ENCODE data around the gene PAK1.
A peak's percentile ranks its signal among the peaks of the same experiment; 100 is the strongest.

PAK1 gene

GRCh38 chr11:77361184-77361583, 112.7 kb downstream of the PAK1 start:
- peak; percentile 30 for FAIRE-seq

GRCh38 chr11:77359481-77359880, 114.4 kb downstream of the PAK1 start:
- no peak for FAIRE-seq

- no peak for FAIRE-seq
These were observed 120.8 kb downstream of the PAK1 start for GRCh38 chr11:77353131-77353530.

- no peak for FAIRE-seq
These were observed 122.5 kb downstream of the PAK1 start for GRCh38 chr11:77351281-77351886.

- FAIRE-seq, result no peak
These were observed 125.9 kb downstream of the PAK1 start for GRCh38 chr11:77347948-77348347.

- FAIRE-seq, result no peak
These were observed 126.8 kb downstream of the PAK1 start for GRCh38 chr11:77346906-77347603.

GRCh38 chr11:77345621-77346020, 128.3 kb downstream of the PAK1 start:
- FAIRE-seq, result no peak

- no peak for FAIRE-seq
These were observed 133.4 kb downstream of the PAK1 start for GRCh38 chr11:77340501-77340900.

- FAIRE-seq, result no peak
These were observed 141.6 kb downstream of the PAK1 start for GRCh38 chr11:77332259-77332658.

- no peak for FAIRE-seq
These were observed 148.7 kb downstream of the PAK1 start for GRCh38 chr11:77325159-77325558.

- no peak for FAIRE-seq
These were observed 149.4 kb downstream of the PAK1 start for GRCh38 chr11:77324508-77324907.

- no peak for FAIRE-seq
These were observed 150.8 kb downstream of the PAK1 start for GRCh38 chr11:77322926-77323590.

- FAIRE-seq, result no peak
These were observed 151.4 kb downstream of the PAK1 start for GRCh38 chr11:77322506-77322905.

- FAIRE-seq, result no peak
These were observed 153.5 kb downstream of the PAK1 start for GRCh38 chr11:77320351-77320750.

GRCh38 chr11:77318600-77318999, 155.3 kb downstream of the PAK1 start:
- no peak for FAIRE-seq

- FAIRE-seq, result no peak
These were observed 157.1 kb downstream of the PAK1 start for GRCh38 chr11:77316733-77317342.

- no peak for FAIRE-seq
These were observed 161.8 kb downstream of the PAK1 start for GRCh38 chr11:77312107-77312506.

GRCh38 chr11:77311701-77312100, 162.2 kb downstream of the PAK1 start:
- no peak for FAIRE-seq

- no peak for FAIRE-seq
These were observed 163.2 kb downstream of the PAK1 start for GRCh38 chr11:77310721-77311120.

- FAIRE-seq, result no peak
These were observed 164.4 kb downstream of the PAK1 start for GRCh38 chr11:77309401-77310085.

- FAIRE-seq, result no peak
These were observed 165.1 kb downstream of the PAK1 start for GRCh38 chr11:77308838-77309237.

GRCh38 chr11:77303328-77303727, 170.6 kb downstream of the PAK1 start:
- FAIRE-seq, result no peak

GRCh38 chr11:77302752-77303151, 171.1 kb downstream of the PAK1 start:
- FAIRE-seq, result no peak
